Effector CD8-positive, alpha-beta T cell (primary cell): ENCODE results near the gene SPC24.

Experiments
- DNase-seq: peaks from one replicate; lab custom pipeline; 2025; lab: John Stamatoyannopoulos, UW
- total RNA-seq, 4 experiments: gene quantifications; one replicate each; lab custom pipeline; 2026; lab: John Stamatoyannopoulos, UW

The SPC24 gene, protein sequence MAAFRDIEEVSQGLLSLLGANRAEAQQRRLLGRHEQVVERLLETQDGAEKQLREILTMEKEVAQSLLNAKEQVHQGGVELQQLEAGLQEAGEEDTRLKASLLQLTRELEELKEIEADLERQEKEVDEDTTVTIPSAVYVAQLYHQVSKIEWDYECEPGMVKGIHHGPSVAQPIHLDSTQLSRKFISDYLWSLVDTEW
- total RNA-seq = 0.39 to 2.5 (median 1.3) reads per million in 4 experiments

DNA sequence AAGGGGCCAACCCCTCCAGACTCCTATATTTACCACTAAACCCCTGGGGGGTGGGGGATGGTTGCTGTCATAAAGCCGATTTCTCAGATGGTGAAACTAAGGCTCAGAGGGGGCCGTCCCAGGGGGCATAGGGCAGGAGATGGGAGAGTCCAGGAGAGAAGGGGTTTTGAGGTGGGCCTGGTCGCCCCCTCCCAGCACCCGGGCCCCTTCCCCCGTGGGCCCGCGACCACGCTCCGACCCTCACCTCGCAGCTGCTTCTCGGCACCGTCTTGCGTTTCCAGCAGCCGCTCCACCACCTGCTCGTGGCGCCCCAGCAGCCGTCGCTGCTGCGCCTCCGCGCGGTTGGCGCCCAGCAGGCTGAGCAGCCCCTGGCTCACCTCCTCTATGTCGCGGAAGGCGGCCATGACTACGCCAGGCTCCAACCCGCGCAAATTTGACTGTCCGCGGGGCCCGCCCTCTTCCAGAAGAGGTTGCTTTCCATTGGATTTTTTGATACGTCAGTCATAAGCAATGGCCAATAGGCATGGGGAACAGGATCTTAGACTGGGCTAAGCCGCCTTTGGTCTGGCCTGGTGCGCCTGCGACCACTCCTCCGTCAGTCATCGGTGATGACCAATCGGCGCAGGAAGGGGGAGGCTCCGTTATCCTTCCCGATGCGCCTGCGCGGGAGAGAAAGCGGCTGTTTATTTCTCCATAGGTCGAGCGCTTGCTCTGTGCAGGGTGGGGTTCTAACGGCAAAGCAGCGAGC is at the start of gene SPC24:
TSS of gene SPC24 (minus strand) at position 410 of the 748 bp plus-strand sequence. CDS start at position 404, 6 bp downstream.
- peak; percentile 82 for DNase-seq

GRCh38 chr19:11204943-11205349 is 49.4 kb upstream of the SPC24 start:
- no peak for DNase-seq

DNA sequence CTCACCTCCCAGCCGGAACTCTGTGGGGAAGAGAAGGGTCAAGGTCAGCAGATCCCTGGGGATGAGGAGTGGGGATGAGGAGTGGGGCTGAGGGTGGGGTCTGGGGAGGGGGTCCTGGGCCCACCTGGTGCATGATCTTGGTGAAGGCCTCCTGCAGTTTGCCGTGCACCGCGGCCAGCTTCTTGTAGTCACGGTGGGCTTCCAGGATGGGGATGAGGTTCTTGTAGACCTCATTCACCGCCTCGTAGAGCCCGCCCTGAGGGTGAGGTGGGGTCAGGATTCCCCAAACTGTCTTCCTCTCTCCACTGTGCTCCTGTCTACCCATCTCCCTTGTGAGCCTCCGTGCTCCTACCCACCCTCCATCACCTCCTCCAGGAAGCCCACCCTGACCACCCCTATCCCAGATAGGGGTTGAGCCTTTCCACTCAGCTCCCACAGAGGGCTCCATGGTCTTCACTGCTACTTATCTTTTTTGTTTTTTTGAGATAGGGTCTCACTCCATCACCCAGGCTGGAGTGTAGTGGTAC is 48.6 kb upstream of the SPC24 start:
- no peak for DNase-seq

DNA sequence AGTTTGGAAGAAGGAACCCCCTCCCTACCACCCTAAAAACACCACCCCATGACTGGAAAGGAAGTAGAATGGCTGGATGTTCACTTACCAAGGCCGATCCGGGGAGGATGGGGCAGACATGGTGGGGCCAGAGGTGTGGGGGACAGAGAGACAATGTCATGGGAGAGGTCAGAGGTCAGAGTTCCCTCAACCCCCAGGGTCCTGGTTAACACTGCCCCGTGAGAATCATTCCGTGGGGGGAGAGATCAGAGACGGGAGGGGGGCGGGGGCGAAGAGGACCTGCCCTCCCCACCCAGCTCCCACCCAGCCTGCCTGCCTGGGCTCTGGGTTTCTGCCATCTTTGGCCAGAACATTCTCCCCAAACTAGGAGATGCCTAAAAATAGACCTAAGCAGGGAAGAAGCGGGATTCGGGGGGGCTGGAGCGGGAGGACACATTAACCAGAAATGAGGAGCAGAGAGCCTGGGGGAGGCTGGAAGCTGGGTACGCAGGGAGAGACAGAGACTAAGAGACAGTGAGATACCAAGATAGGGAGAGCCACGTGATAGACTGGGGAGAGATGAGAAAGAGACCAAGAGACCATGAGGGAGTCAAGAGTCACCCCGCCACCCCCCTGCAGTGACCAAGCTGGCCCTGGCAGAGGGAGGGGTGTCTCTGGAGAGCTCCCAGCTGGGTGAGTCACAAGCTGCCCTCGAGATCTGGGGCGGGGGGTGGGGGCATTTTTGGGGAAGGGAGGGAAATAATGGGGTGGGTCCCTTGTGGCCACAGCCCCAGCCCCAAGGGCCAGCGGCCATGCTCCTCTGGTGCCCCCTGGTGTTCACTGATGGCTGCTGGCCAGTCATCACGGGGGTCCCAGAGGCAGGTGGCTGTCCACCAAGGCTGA is 47.9 kb upstream of the SPC24 start:
- peak; percentile 19 for DNase-seq

- DNase-seq = no peak
Measured at GRCh38 chr19:11202488-11203193, 47.1 kb upstream of the SPC24 start.

- no peak for DNase-seq
Measured at GRCh38 chr19:11201791-11202190, 46.2 kb upstream of the SPC24 start.

DNA sequence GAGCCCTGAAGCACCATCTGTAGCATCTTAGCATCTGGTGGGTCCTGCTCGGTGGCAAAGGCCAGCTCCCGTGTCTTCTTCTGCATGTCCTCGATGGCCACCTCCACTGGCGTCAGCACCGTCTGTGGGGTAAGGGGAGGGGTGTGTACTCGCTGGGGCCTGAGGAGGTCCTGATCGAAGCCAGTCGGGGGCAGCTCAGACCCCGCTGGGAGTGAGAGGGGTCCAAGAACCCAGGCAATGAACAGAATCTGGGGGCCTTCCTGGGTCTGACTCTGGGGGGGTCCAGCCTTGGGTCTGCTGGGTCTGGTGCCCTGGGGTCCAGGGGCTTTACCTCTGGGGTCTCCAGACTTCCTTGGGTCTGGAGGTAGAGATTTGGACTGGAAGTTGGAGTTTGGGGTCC is 45.3 kb upstream of the SPC24 start:
- no peak for DNase-seq

DNA sequence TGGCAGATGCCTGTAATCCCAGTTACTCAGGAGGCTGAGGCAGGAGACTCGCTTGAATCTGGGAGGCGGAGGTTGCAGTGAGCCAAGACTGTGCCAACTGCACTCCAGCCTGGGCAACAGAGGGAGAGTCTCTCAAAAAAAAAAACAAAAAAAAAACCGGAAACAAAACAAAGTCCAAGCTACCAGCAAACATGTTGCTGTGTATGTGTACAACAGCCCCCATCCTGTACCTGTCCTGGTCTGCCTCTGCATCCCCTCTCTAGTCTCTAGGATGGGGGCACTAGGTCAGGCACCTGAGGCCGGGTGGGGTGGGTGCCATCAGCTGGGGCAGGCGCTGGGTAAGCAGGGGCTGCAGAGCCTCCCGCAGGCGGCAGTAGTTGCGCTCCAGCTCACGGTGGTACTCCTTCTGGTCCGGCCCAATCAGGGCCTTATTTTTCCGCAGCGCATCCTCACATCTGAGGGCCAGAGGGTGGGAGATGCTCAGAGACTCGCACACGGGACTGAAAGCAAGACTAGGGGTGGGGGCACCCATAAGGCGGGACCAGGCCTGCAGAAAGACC is 44.5 kb upstream of the SPC24 start:
- no peak for DNase-seq

GRCh38 chr19:11199517-11199916 is 43.9 kb upstream of the SPC24 start:
- DNase-seq = no peak

DNA sequence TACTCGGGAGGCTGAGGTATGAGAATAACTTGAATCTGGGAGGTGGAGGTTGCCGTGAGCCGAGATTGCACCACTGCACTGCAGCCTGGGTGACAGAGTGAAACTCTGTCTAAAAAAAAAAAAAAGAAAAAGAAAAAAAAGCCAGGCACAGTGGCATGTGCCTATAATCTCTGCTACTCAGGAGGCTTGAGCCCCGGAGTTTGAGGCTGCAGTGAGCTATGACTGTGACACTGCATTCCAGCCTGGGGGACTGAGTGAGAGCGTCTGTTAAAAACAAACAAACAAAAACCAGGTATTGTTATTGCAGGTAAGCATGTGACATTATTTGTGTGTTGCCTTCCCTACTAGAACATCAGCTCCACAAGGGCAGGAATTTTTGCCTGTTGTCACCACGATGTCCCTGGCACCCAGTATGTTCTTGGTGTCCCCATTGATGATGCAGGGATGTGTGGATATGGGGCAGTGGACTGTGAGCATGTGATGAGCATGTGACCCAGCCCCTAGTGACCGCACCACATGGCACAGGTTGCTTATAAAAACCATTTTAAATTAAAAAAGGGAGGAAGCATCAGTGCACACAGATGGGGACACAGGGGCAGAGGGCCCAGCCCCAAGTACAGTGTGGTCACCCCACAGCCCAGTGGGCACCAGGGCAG is 43.3 kb upstream of the SPC24 start:
- DNase-seq = no peak

- no peak for DNase-seq
Measured at GRCh38 chr19:11198175-11198534, 42.6 kb upstream of the SPC24 start.

- peak; percentile 56 for DNase-seq
Measured at GRCh38 chr19:11197291-11198174, 42.0 kb upstream of the SPC24 start, which contains the start of gene KANK2. Gene KANK2, minus strand, starts transcription at chr19:11197545. Its CDS starts 3,034 bp downstream, at chr19:11194511.

- no peak for DNase-seq
Measured at GRCh38 chr19:11196406-11197287, 41.1 kb upstream of the SPC24 start.

- no peak for DNase-seq
Measured at GRCh38 chr19:11195681-11196080, 40.1 kb upstream of the SPC24 start.

- no peak for DNase-seq
Measured at GRCh38 chr19:11194656-11195558, 39.3 kb upstream of the SPC24 start.

DNA sequence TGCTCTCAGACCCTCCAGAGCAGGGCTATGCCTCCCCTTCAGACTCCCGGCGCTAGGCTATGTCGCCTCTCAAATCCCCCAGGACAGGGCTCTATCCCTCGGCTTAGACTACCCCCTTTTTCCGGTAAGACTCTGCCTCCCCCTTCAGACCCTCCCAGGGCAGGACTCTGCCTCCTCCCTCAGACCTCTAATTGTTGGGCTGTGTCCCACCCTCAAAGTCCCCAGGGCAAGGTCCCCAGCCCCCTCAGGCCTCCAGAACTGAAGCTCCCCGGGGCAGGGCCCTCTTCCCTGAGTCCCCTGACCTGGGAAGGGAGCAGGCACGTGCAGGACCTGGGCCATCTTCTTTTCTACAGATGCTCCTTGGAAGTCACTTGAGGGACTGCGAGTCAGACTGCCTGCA is 38.6 kb upstream of the SPC24 start:
- no peak for DNase-seq
